ENCODE results near the gene ORM2. TPM values are rescaled to one million over a fixed set of nuclear protein-coding genes. Genes with fewer than 3 reads are reported as not detected.
A peak's percentile ranks its signal among the peaks of the same experiment; 100 is the strongest.

Gene ORM2
- total RNA-seq, 1 experiment from 2014 or later = 46.0 TPM

DNA sequence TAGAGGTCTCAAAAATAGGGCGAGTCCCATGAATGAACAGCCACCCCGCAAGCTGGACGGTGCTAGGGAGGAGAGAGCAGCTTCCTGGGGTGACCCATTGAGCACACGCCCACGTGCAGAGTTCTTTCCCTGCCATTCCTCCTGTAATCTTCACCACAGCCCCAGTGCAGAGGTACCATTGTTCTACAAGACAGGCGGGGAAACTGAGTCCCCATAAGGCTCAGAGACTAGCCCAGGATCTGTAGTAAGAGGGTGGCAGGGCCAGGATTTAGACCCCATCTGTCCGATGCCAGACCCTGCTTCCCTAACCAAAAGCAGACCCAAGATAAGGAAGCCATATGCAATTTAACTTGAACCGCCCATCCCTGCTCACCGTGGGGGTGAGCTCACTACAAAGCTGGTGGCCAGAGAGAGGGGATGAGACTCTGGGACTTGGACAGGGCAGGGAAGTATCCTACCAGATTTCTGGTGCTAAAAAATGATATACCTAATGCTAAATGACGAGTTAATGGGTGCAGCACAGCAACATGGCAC lies 43.5 kb upstream of the ORM2 start:
- CTCF ChIA-PET = no interaction called here

DNA sequence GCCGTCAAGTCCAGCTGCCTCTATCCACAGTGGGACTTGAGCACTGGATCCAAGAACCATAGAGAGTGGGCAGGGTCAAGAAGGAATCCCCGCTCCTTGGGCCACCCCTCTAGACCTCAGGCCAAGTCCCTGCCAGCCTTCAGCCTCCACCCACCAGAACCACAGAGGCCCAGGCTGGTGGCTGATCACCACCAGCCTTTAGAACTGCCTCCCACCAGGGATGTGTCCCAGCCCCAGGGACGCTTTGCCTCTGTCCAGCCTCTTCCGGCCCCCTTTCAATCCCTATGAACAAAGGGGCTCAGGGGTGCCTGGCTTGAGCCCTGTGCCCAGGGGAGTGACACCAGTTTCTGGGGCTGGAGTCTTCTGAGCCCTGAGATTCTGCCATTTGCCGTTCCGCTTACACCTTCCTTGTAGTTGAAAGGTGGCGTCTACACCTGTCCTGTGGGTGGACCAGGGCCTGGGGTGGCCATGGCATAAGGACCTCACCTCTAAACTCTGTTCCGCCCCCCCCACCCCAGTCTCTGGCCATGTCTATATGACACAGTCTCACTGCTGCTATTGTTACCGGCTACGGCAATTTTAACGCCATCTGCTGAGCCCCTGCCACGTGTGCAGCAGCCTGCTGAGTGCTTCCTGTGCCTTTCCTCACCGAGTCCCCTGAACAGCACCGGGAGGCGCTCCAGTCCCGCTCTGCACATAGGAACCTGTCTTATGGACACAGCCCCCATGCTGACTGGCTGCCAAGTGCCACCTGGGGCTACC lies 42.5 kb upstream of the ORM2 start:
- BruUV-seq (replicated peaks) = no TSS peak
- H3K9me3 ChIP-seq = no peaks in the 10 kb centered on the region
- DNase-seq = peak in 1 of 2 experiments; percentile 22
- CTCF ChIA-PET = interaction anchor here (1.2 to 6.5 kb wide), 3 partner anchors 48 to 205 kb away, joined by 4 to 84 read pairs (median 16); no protein-coding TSS in a partner anchor
- Mint-ChIP-seq H3K27me3 (ENCODE audit: insufficient read depth, unreplicated experiment) (no peaks in the 10 kb centered on the region), H3K36me3 (ENCODE audit: insufficient read depth, unreplicated experiment) (peaks cover 15% of the 10 kb centered on the region), H3K27ac (ENCODE audit: unreplicated experiment) (no peak overlapping the region), H3K4me3 (ENCODE audit: unreplicated experiment) (no peak overlapping the region), H3K9me3 (ENCODE audit: unreplicated experiment) (no peaks in the 10 kb centered on the region), H3K4me1 (ENCODE audit: low read depth, unreplicated experiment) (peaks cover 7% of the 10 kb centered on the region)
- H3K4me3 ChIP-seq (ENCODE audit: low read depth, low read length) = no peak overlapping the region
- no peaks in the 10 kb centered on the region for H3K27me3 ChIP-seq (replicated peaks; ENCODE audit: control insufficient read depth, insufficient read depth, low read length)
- POLR2A ChIA-PET = no interaction called here
- intact Hi-C loops (cut with micrococcal nuclease; ENCODE audit: unreplicated experiment) = no loop called here
- peaks cover 2% of the 10 kb centered on the region for H3K36me3 ChIP-seq (ENCODE audit: control insufficient read depth, insufficient read depth, low read length)
- H3K4me1 ChIP-seq = peaks cover 14% of the 10 kb centered on the region
- TF ChIP-seq, protein P1, sequence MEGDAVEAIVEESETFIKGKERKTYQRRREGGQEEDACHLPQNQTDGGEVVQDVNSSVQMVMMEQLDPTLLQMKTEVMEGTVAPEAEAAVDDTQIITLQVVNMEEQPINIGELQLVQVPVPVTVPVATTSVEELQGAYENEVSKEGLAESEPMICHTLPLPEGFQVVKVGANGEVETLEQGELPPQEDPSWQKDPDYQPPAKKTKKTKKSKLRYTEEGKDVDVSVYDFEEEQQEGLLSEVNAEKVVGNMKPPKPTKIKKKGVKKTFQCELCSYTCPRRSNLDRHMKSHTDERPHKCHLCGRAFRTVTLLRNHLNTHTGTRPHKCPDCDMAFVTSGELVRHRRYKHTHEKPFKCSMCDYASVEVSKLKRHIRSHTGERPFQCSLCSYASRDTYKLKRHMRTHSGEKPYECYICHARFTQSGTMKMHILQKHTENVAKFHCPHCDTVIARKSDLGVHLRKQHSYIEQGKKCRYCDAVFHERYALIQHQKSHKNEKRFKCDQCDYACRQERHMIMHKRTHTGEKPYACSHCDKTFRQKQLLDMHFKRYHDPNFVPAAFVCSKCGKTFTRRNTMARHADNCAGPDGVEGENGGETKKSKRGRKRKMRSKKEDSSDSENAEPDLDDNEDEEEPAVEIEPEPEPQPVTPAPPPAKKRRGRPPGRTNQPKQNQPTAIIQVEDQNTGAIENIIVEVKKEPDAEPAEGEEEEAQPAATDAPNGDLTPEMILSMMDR (IDR thresholded peaks at IDR 0.05; ENCODE audit: insufficient read depth in 1 of 2, low read depth in 1 of 2, low read length in 1 of 2, severe bottlenecking in 1 of 2, unreplicated experiment in 1 of 2) = no peak

More for the DNA sequence above, 43.5 kb upstream of the ORM2 start:
- no peak overlapping the region for H3K27ac Mint-ChIP-seq (ENCODE audit: unreplicated experiment)
- Histone ChIP-seq H3K4me1 (peaks cover 14% of the 10 kb centered on the region), H3K27me3 (replicated peaks; ENCODE audit: control insufficient read depth, insufficient read depth, low read length) (no peaks in the 10 kb centered on the region), H3K36me3 (ENCODE audit: control insufficient read depth, insufficient read depth, low read length) (no peaks in the 10 kb centered on the region; the same call in none of the 2 replicates), H3K4me3 (ENCODE audit: low read depth, low read length) (no peak overlapping the region), H3K9me3 (no peaks in the 10 kb centered on the region)
- DNase-seq = no peak
- no peak overlapping the region for H3K4me3 Mint-ChIP-seq (ENCODE audit: unreplicated experiment)
- no peaks in the 10 kb centered on the region for H3K9me3 Mint-ChIP-seq (ENCODE audit: unreplicated experiment)
- H3K36me3 Mint-ChIP-seq (ENCODE audit: insufficient read depth, unreplicated experiment) = peaks cover 10% of the 10 kb centered on the region
- H3K27me3 Mint-ChIP-seq (ENCODE audit: insufficient read depth, unreplicated experiment) = no peaks in the 10 kb centered on the region
- TF ChIP-seq, protein P1 (IDR thresholded peaks at IDR 0.05; ENCODE audit: insufficient read depth in 1 of 2, low read depth in 1 of 2, low read length in 1 of 2, severe bottlenecking in 1 of 2, unreplicated experiment in 1 of 2) = no peak
- intact Hi-C loops (cut with micrococcal nuclease; ENCODE audit: unreplicated experiment) = no loop called here
- POLR2A ChIA-PET = no interaction called here
- no TSS peak for BruUV-seq (replicated peaks)
- H3K4me1 Mint-ChIP-seq (ENCODE audit: low read depth, unreplicated experiment) = peaks cover 7% of the 10 kb centered on the region

- BruUV-seq (replicated peaks) = no TSS peak
- peaks cover 3% of the 10 kb centered on the region for H3K36me3 ChIP-seq (ENCODE audit: control insufficient read depth, insufficient read depth, low read length)
- no peak overlapping the region for H3K4me3 ChIP-seq (ENCODE audit: low read depth, low read length)
- ChIA-PET CTCF (interaction anchor here (1.2 to 6.5 kb wide), 3 partner anchors 49 to 205 kb away, joined by 4 to 84 read pairs (median 16); no protein-coding TSS in a partner anchor), POLR2A (no interaction called here)
- Mint-ChIP-seq H3K27me3 (ENCODE audit: insufficient read depth, unreplicated experiment) (no peaks in the 10 kb centered on the region), H3K27ac (ENCODE audit: unreplicated experiment) (peak overlapping the region; percentile 49), H3K36me3 (ENCODE audit: insufficient read depth, unreplicated experiment) (peaks cover 17% of the 10 kb centered on the region), H3K4me3 (ENCODE audit: unreplicated experiment) (no peak overlapping the region), H3K9me3 (ENCODE audit: unreplicated experiment) (no peaks in the 10 kb centered on the region), H3K4me1 (ENCODE audit: low read depth, unreplicated experiment) (peaks cover 7% of the 10 kb centered on the region)
- H3K9me3 ChIP-seq = no peaks in the 10 kb centered on the region
- peaks cover 14% of the 10 kb centered on the region for H3K4me1 ChIP-seq
- intact Hi-C loops (cut with micrococcal nuclease; ENCODE audit: unreplicated experiment) = no loop called here
- DNase-seq = no peak
- H3K27me3 ChIP-seq (replicated peaks; ENCODE audit: control insufficient read depth, insufficient read depth, low read length) = no peaks in the 10 kb centered on the region
- TF ChIP-seq, protein P1 (IDR thresholded peaks at IDR 0.05; ENCODE audit: insufficient read depth in 1 of 2, low read depth in 1 of 2, low read length in 1 of 2, severe bottlenecking in 1 of 2, unreplicated experiment in 1 of 2) = no peak
Observed at GRCh38 chr9:114287763-114288192, 41.9 kb upstream of the ORM2 start.

All from Caco-2 (cell line).